IMR-90 (cell line): ENCODE data around the gene CDK8.

Experiments
- CEBPB ChIP-seq: IDR thresholded peaks from 2 replicates; pipeline ENCODE4 v1.6.1; 2012; ENCODE audit warnings: low read depth, low read length, improper control_type of control experiment
- CTCF ChIP-seq: conservative IDR thresholded peaks from 2 replicates; pipeline ENCODE4 v1.5.1; 2012; ENCODE audit warnings: mild to moderate bottlenecking, low read depth, low read length, improper control_type of control experiment
- FOS ChIP-seq: fragments of 150-350 bp; IDR thresholded peaks from 2 replicates; pipeline ENCODE4 v1.6.1; 2016; ENCODE audit warnings: low read depth, low read length
- MXI1 ChIP-seq: IDR thresholded peaks from 2 replicates; pipeline ENCODE4 v1.6.1; 2012; ENCODE audit warnings: low read depth, mild to moderate bottlenecking, low read length, moderate library complexity, borderline replicate concordance
- POLR2A ChIP-seq: IDR thresholded peaks from 2 replicates; pipeline ENCODE4 v1.6.1; 2012; ENCODE audit warnings: mild to moderate bottlenecking, low read depth, low read length
- RAD21 ChIP-seq: IDR thresholded peaks from 2 replicates; pipeline ENCODE4 v1.6.1; 2012; ENCODE audit warnings: low read length, improper control_type of control experiment
- RCOR1 ChIP-seq: IDR thresholded peaks from 2 replicates; pipeline ENCODE4 v1.6.1; 2012; ENCODE audit warnings: mild to moderate bottlenecking, low read length, improper control_type of control experiment; ENCODE audit not compliant: insufficient replicate concordance
- RFX5 ChIP-seq: IDR thresholded peaks from 2 replicates; pipeline ENCODE4 v1.8.0; 2012; ENCODE audit warnings: low read depth, mild to moderate bottlenecking, low read length, moderate library complexity

- TF ChIP-seq CTCF (no peak), RAD21 (no peak), FOS (no peak), CEBPB (no peak), POLR2A (no peak), RCOR1 (no peak), MXI1 (no peak), RFX5 (no peak)
Measured at GRCh38 chr13:26225896-26226617, 27.9 kb upstream of the CDK8 start.
